Liver (tissue), 9 donors: ENCODE measurements around the gene MYO3B. TPM values are rescaled to one million over a fixed set of nuclear protein-coding genes. Genes with fewer than 3 reads are reported as not detected.

Source experiments
- DNase-seq: peaks from one replicate; pipeline ENCODE4 v3.0.0-alpha.2; 2017; ENCODE audit warnings: low spot score
- H3K27ac ChIP-seq, 2 donors: one replicate each; pipeline ENCODE4 v1.7.0; 2013; ENCODE audit warnings: inconsistent platforms in 2 of 2, low read length in 2 of 2, control low read depth in 1 of 2, low read depth in 1 of 2, mild to moderate bottlenecking in 1 of 2
- H3K27me3 ChIP-seq, 4 donors: one replicate each; pipeline versions ENCODE4 v1.6.1 to v1.7.0; 2013; ENCODE audit warnings: low read length in 3 of 4, inconsistent platforms in 1 of 4, mild to moderate bottlenecking in 1 of 4, moderate library complexity in 1 of 4; ENCODE audit not compliant: control insufficient read depth in 4 of 4, insufficient read depth in 4 of 4
- H3K36me3 ChIP-seq, 4 donors: one replicate each; pipeline versions ENCODE4 v1.6.1 to v1.7.0; 2013; ENCODE audit warnings: low read length in 3 of 4, mild to moderate bottlenecking in 3 of 4, low read depth in 1 of 4, moderate library complexity in 1 of 4; ENCODE audit not compliant: control insufficient read depth in 4 of 4, insufficient read depth in 3 of 4
- H3K4me1 ChIP-seq, 4 donors: one replicate each; pipeline versions ENCODE4 v1.6.1 to v1.7.0; 2013; ENCODE audit warnings: low read length in 3 of 4, mild to moderate bottlenecking in 3 of 4, moderate library complexity in 1 of 4; ENCODE audit not compliant: control insufficient read depth in 4 of 4, insufficient read depth in 4 of 4
- H3K4me3 ChIP-seq, 3 donors: one replicate each; pipeline versions ENCODE4 v1.6.1 to v1.7.0; 2013; ENCODE audit warnings: low read length in 3 of 3, control low read depth in 1 of 3, low read depth in 1 of 3, mild to moderate bottlenecking in 1 of 3
- H3K9ac ChIP-seq, 2 donors: one replicate each; pipeline ENCODE4 v1.7.0; 2013; ENCODE audit warnings: low read length in 2 of 2, mild to moderate bottlenecking in 2 of 2, moderate library complexity in 2 of 2, control low read depth in 1 of 2, low read depth in 1 of 2
- H3K9me3 ChIP-seq, 4 donors: one replicate each; pipeline versions ENCODE4 v1.6.1 to v1.7.0; 2013; ENCODE audit warnings: low read length in 3 of 4; ENCODE audit not compliant: control insufficient read depth in 4 of 4
- EGR1 ChIP-seq, 2 donors: IDR thresholded peaks; 2 replicates each; pipeline ENCODE4 v1.6.1; 2016 to 2018; ENCODE audit warnings: antibody characterized with exemption in 2 of 2, low read depth in 2 of 2
- FOXA1 ChIP-seq: IDR thresholded peaks from 2 replicates; pipeline ENCODE4 v1.6.1; 2016; ENCODE audit warnings: antibody characterized with exemption
- FOXA2 ChIP-seq: IDR thresholded peaks from 2 replicates; pipeline ENCODE4 v1.6.1; 2016; ENCODE audit warnings: antibody characterized with exemption
- GABPA ChIP-seq, 2 donors: IDR thresholded peaks in 1 of 2; conservative IDR thresholded peaks in 1 of 2; 2 replicates each; pipeline ENCODE4 v1.6.1; 2016; ENCODE audit warnings: antibody characterized with exemption in 2 of 2, mild to moderate bottlenecking in 1 of 2, moderate library complexity in 1 of 2
- HNF4A ChIP-seq, 2 donors: conservative IDR thresholded peaks; 2 replicates each; pipeline ENCODE4 v1.6.1; 2016; ENCODE audit warnings: antibody characterized with exemption in 2 of 2, mild to moderate bottlenecking in 2 of 2
- HNF4G ChIP-seq: IDR thresholded peaks from 2 replicates; pipeline ENCODE4 v1.6.1; 2016; ENCODE audit warnings: antibody characterized with exemption
- JUND ChIP-seq, 2 donors: IDR thresholded peaks; 2 replicates each; pipeline ENCODE4 v1.6.1; 2016; ENCODE audit warnings: antibody characterized with exemption in 2 of 2
- NR2F2 ChIP-seq: IDR thresholded peaks from 2 replicates; pipeline ENCODE4 v1.6.1; 2016; ENCODE audit warnings: antibody characterized with exemption
- RXRA ChIP-seq, 2 donors: IDR thresholded peaks; 2 replicates each; pipeline ENCODE4 v1.6.1; 2017 to 2018; ENCODE audit warnings: antibody characterized with exemption in 2 of 2, mild to moderate bottlenecking in 1 of 2
- TAF1 ChIP-seq: conservative IDR thresholded peaks from 2 replicates; pipeline ENCODE4 v1.6.1; 2016; ENCODE audit warnings: antibody characterized with exemption, mild to moderate bottlenecking
- WGBS: extraction: QIAGEN DNeasy Blood & Tissue Kit; methylation state at CpG from one replicate; pipeline ENCODE4 v1.1.7; 2013; 5-methylcytosine and 5-hydroxymethylcytosine counted together
- polyA plus RNA-seq, 2 donors: library from polyadenylated mRNA; stranded (reverse) in 1 of 2; unstranded in 1 of 2; fragments of 200-250 nt in 1 of 2; fragments of >200 nt in 1 of 2; fragmentation: Nextera tagmentation in 1 of 2; extraction: Ambion mirVana in 1 of 2; gene quantifications; one replicate each; pipeline versions ENCODE4 v1.2.1 to v1.2.3, GENCODE V29; 2013 to 2015
- total RNA-seq, 2 donors: library from RNA; depleted of rRNA; stranded (reverse); fragments of >200 nt; gene quantifications; one replicate each; pipeline ENCODE4 v1.2.3, GENCODE V29; 2014
- TF ChIP-seq, protein P1 (sequence below): fragments of 150-350 bp; IDR thresholded peaks from 2 replicates; pipeline ENCODE4 v1.5.1; 2017; ENCODE audit warnings: improper control_type of control experiment, low read depth, low read length; ENCODE audit not compliant: missing input control
- TF ChIP-seq, protein P2 (sequence below): IDR thresholded peaks from 2 replicates; pipeline ENCODE4 v1.6.1; 2016; ENCODE audit warnings: antibody characterized with exemption
- TF ChIP-seq, protein P3 (sequence below): IDR thresholded peaks from 2 replicates; pipeline ENCODE4 v1.6.1; 2016; ENCODE audit warnings: antibody characterized with exemption
- TF ChIP-seq, protein P4 (sequence below): IDR thresholded peaks from 2 replicates; pipeline ENCODE4 v1.6.1; 2016; ENCODE audit warnings: antibody characterized with exemption
- TF ChIP-seq, protein P5 (sequence below): IDR thresholded peaks from 2 replicates; pipeline ENCODE4 v1.6.1; 2016; ENCODE audit warnings: antibody characterized with exemption, mild to moderate bottlenecking
- donor health status: healthy.
- donor health status: healthy.
- donor health status: healthy.
- donor health status: healthy.
- donor health status: healthy.

Gene MYO3B
- total and polyA plus RNA-seq, 4 donors = under 0.01 to 0.05 TPM; not detected in 2

DNA sequence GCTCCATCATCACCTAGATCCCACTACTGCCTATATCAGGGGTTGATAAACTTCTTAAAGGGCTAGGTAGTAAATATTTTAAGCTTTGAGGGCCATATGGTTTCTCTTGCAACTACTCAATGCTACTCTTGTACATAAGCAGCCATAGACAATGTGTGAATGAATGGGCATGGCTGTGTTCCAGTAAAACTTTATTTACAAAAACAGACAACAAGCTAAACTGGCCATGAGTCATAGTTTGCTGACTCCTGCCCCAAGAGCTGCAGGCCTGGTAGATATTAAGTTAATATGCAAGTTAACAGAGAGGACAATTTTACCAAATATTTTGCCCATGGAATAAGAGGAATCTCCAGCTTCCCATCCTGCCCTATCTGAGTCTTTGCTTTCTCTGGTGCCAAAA, 29.8 kb upstream of the MYO3B start:
- H3K9me3 ChIP-seq = no peaks in the 10 kb centered on the region
- TF ChIP-seq, protein P1, sequence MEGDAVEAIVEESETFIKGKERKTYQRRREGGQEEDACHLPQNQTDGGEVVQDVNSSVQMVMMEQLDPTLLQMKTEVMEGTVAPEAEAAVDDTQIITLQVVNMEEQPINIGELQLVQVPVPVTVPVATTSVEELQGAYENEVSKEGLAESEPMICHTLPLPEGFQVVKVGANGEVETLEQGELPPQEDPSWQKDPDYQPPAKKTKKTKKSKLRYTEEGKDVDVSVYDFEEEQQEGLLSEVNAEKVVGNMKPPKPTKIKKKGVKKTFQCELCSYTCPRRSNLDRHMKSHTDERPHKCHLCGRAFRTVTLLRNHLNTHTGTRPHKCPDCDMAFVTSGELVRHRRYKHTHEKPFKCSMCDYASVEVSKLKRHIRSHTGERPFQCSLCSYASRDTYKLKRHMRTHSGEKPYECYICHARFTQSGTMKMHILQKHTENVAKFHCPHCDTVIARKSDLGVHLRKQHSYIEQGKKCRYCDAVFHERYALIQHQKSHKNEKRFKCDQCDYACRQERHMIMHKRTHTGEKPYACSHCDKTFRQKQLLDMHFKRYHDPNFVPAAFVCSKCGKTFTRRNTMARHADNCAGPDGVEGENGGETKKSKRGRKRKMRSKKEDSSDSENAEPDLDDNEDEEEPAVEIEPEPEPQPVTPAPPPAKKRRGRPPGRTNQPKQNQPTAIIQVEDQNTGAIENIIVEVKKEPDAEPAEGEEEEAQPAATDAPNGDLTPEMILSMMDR = no peak
- no peak for TF ChIP-seq HNF4A (conservative IDR thresholded peaks at IDR 0.05)
- TF ChIP-seq RXRA (IDR thresholded peaks at IDR 0.05) = no peak
- no peak for TF ChIP-seq JUND (IDR thresholded peaks at IDR 0.05)
- TF ChIP-seq FOXA1 = no peak
- no peak for TF ChIP-seq EGR1 (IDR thresholded peaks at IDR 0.05; ENCODE audit: low read depth in 2 of 2)
- TF ChIP-seq, protein P2, sequence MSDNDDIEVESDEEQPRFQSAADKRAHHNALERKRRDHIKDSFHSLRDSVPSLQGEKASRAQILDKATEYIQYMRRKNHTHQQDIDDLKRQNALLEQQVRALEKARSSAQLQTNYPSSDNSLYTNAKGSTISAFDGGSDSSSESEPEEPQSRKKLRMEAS = no peak
- TF ChIP-seq, protein P3, sequence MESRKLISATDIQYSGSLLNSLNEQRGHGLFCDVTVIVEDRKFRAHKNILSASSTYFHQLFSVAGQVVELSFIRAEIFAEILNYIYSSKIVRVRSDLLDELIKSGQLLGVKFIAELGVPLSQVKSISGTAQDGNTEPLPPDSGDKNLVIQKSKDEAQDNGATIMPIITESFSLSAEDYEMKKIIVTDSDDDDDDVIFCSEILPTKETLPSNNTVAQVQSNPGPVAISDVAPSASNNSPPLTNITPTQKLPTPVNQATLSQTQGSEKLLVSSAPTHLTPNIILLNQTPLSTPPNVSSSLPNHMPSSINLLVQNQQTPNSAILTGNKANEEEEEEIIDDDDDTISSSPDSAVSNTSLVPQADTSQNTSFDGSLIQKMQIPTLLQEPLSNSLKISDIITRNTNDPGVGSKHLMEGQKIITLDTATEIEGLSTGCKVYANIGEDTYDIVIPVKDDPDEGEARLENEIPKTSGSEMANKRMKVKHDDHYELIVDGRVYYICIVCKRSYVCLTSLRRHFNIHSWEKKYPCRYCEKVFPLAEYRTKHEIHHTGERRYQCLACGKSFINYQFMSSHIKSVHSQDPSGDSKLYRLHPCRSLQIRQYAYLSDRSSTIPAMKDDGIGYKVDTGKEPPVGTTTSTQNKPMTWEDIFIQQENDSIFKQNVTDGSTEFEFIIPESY = no peak
- no peak overlapping the region for H3K4me3 ChIP-seq
- H3K4me1 ChIP-seq = no peaks in the 10 kb centered on the region
- DNase-seq = no peak
- H3K36me3 ChIP-seq = no peaks in the 10 kb centered on the region
- peaks cover 0 to 3% (median 0%) of the 10 kb centered on the region in 4 donors for H3K27me3 ChIP-seq
- no peak overlapping the region for H3K9ac ChIP-seq
- H3K27ac ChIP-seq = no peak overlapping the region

DNA sequence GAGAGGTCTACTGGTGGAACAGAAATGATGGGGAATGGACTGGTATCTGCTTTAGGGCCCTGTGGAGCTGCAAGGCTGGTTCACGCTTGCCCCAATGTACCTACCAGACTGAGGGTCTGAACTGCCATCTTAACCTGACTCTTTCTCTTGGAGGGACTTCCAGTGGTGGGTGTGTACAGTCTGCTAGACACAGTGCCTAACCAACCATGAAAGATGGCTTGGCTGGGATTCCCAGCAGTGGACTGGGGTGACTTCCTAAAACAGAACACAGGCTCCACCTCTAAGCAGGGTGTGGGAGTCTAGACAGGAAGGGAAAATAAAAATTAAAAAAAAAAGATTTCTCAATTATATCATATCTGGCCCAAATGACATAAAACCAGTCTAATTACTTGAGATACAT, 25.5 kb upstream of the MYO3B start:
- Histone ChIP-seq H3K9me3 (no peaks in the 10 kb centered on the region), H3K4me3 (no peak overlapping the region), H3K4me1 (no peaks in the 10 kb centered on the region), H3K9ac (no peak overlapping the region), H3K27me3 (peaks cover 0 to 2% (median 0%) of the 10 kb centered on the region in 4 donors), H3K36me3 (no peaks in the 10 kb centered on the region), H3K27ac (no peak overlapping the region)
- WGBS = 92% methylated on average over 1 of the region's 1 CpG
- TF ChIP-seq TAF1 (no peak), HNF4G (no peak), GABPA (IDR thresholded peaks at IDR 0.05 in 1 of 2, conservative IDR thresholded peaks at IDR 0.05 in 1 of 2) (no peak), NR2F2 (no peak), FOXA2 (no peak), RXRA (IDR thresholded peaks at IDR 0.05) (no peak), JUND (IDR thresholded peaks at IDR 0.05) (no peak), HNF4A (conservative IDR thresholded peaks at IDR 0.05) (no peak), EGR1 (IDR thresholded peaks at IDR 0.05; ENCODE audit: low read depth in 2 of 2) (no peak)
- TF ChIP-seq, protein P3 = no peak
- TF ChIP-seq, protein P4, sequence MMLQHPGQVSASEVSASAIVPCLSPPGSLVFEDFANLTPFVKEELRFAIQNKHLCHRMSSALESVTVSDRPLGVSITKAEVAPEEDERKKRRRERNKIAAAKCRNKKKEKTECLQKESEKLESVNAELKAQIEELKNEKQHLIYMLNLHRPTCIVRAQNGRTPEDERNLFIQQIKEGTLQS = no peak
- TF ChIP-seq, protein P5, sequence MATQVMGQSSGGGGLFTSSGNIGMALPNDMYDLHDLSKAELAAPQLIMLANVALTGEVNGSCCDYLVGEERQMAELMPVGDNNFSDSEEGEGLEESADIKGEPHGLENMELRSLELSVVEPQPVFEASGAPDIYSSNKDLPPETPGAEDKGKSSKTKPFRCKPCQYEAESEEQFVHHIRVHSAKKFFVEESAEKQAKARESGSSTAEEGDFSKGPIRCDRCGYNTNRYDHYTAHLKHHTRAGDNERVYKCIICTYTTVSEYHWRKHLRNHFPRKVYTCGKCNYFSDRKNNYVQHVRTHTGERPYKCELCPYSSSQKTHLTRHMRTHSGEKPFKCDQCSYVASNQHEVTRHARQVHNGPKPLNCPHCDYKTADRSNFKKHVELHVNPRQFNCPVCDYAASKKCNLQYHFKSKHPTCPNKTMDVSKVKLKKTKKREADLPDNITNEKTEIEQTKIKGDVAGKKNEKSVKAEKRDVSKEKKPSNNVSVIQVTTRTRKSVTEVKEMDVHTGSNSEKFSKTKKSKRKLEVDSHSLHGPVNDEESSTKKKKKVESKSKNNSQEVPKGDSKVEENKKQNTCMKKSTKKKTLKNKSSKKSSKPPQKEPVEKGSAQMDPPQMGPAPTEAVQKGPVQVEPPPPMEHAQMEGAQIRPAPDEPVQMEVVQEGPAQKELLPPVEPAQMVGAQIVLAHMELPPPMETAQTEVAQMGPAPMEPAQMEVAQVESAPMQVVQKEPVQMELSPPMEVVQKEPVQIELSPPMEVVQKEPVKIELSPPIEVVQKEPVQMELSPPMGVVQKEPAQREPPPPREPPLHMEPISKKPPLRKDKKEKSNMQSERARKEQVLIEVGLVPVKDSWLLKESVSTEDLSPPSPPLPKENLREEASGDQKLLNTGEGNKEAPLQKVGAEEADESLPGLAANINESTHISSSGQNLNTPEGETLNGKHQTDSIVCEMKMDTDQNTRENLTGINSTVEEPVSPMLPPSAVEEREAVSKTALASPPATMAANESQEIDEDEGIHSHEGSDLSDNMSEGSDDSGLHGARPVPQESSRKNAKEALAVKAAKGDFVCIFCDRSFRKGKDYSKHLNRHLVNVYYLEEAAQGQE = no peak
- DNase-seq = no peak
